Inferior parietal cortex (tissue), 1 donor: Measurements from ENCODE around the gene C15orf40.
"Not testable (repeated sequence)": the region's sequence is repeated elsewhere in the genome, so short reads cannot be mapped to it uniquely, and the experiment has no call there.

ENCODE experiments used
- DNase-seq: peaks from one replicate; pipeline ENCODE4 v3.0.0-alpha.2; 2016; ENCODE audit errors: extremely low spot score

Gene C15orf40

GRCh38 chr15:83011271-83012075 lies at the start of gene C15orf40:
Gene C15orf40, minus strand, starts transcription at chr15:83011639. Its CDS starts 32 bp downstream, at chr15:83011607.
- DNase-seq = peak; percentile 93

- no peak for DNase-seq
Observed at GRCh38 chr15:83057696-83058376, 46.4 kb upstream of the C15orf40 start.

- no peak for DNase-seq
Observed at GRCh38 chr15:83057002-83057401, 45.6 kb upstream of the C15orf40 start.

GRCh38 chr15:83053151-83053550 lies 41.7 kb upstream of the C15orf40 start:
- no peak for DNase-seq

- DNase-seq = no peak
Observed at GRCh38 chr15:83046558-83047127, 35.2 kb upstream of the C15orf40 start.

- no peak for DNase-seq
Observed at GRCh38 chr15:83044156-83044555, 32.7 kb upstream of the C15orf40 start.

GRCh38 chr15:83039206-83039605 lies 27.8 kb upstream of the C15orf40 start:
- no peak for DNase-seq

GRCh38 chr15:83036253-83036652 lies 24.8 kb upstream of the C15orf40 start:
- no peak for DNase-seq

GRCh38 chr15:83031234-83031633 lies 19.8 kb upstream of the C15orf40 start:
- not testable (repeated sequence) for DNase-seq

- DNase-seq = no peak
Observed at GRCh38 chr15:83030021-83030420, 18.6 kb upstream of the C15orf40 start.

- peak; percentile 35 for DNase-seq
Observed at GRCh38 chr15:83018436-83018835, 7.0 kb upstream of the C15orf40 start.

- no peak for DNase-seq
Observed at GRCh38 chr15:83016906-83017305, 5.5 kb upstream of the C15orf40 start.

GRCh38 chr15:83015361-83015760 lies 3.9 kb upstream of the C15orf40 start:
- no peak for DNase-seq

GRCh38 chr15:83014205-83014653 lies 2.8 kb upstream of the C15orf40 start:
- no peak for DNase-seq

- DNase-seq = no peak
Observed at GRCh38 chr15:83012636-83013035, 1.2 kb upstream of the C15orf40 start.

GRCh38 chr15:83012076-83012426 lies 612 bp upstream of the C15orf40 start:
- no peak for DNase-seq

GRCh38 chr15:83010709-83011270 lies 649 bp downstream of the C15orf40 start:
- peak; percentile 78 for DNase-seq

- DNase-seq = not testable (repeated sequence)
Observed at GRCh38 chr15:83000672-83001031, 10.8 kb downstream of the C15orf40 start.

GRCh38 chr15:82999905-83000671 lies 11.4 kb downstream of the C15orf40 start:
- peak; percentile 71 for DNase-seq

- no peak for DNase-seq
Observed at GRCh38 chr15:82999426-82999825, 12.0 kb downstream of the C15orf40 start.

GRCh38 chr15:82995938-82996337 lies 15.5 kb downstream of the C15orf40 start:
- DNase-seq = no peak

GRCh38 chr15:82995076-82995475 lies 16.4 kb downstream of the C15orf40 start:
- DNase-seq = no peak
